IPS-11a (cell line): ENCODE results near the gene NUMA1.

Experiments used
- H3K4me3 ChIP-seq: one replicate; pipeline ENCODE4 v1.5.1; 2013; ENCODE audit warnings: low read depth, low read length, control low read depth

NUMA1 gene

GRCh38 chr11:72024069-72024754 is 56.1 kb downstream of the NUMA1 start:
- no peak overlapping the region for H3K4me3 ChIP-seq

- H3K4me3 ChIP-seq: no peak overlapping the region
Measured at GRCh38 chr11:72023335-72023734, 57.0 kb downstream of the NUMA1 start.

GRCh38 chr11:72018171-72018570 is 62.2 kb downstream of the NUMA1 start:
- no peak overlapping the region for H3K4me3 ChIP-seq

- no peak overlapping the region for H3K4me3 ChIP-seq
Measured at GRCh38 chr11:72015511-72016061, 64.8 kb downstream of the NUMA1 start.

GRCh38 chr11:72014761-72015320 is 65.5 kb downstream of the NUMA1 start:
- H3K4me3 ChIP-seq: no peak overlapping the region

- H3K4me3 ChIP-seq: no peak overlapping the region
Measured at GRCh38 chr11:72013765-72014711, 66.3 kb downstream of the NUMA1 start.

- no peak overlapping the region for H3K4me3 ChIP-seq
Measured at GRCh38 chr11:72012897-72013721, 67.2 kb downstream of the NUMA1 start.

GRCh38 chr11:72012091-72012630 is 68.2 kb downstream of the NUMA1 start:
- no peak overlapping the region for H3K4me3 ChIP-seq

- H3K4me3 ChIP-seq: no peak overlapping the region
Measured at GRCh38 chr11:72010529-72011233, 69.7 kb downstream of the NUMA1 start.

- H3K4me3 ChIP-seq: no peak overlapping the region
Measured at GRCh38 chr11:72009156-72009555, 71.2 kb downstream of the NUMA1 start.

- H3K4me3 ChIP-seq: no peak overlapping the region
Measured at GRCh38 chr11:72008728-72009127, 71.6 kb downstream of the NUMA1 start.

- no peak overlapping the region for H3K4me3 ChIP-seq
Measured at GRCh38 chr11:72007587-72007986, 72.8 kb downstream of the NUMA1 start.

- no peak overlapping the region for H3K4me3 ChIP-seq
Measured at GRCh38 chr11:72007089-72007476, 73.3 kb downstream of the NUMA1 start.

- H3K4me3 ChIP-seq: no peak overlapping the region
Measured at GRCh38 chr11:72006309-72007088, 73.8 kb downstream of the NUMA1 start.

- no peak overlapping the region for H3K4me3 ChIP-seq
Measured at GRCh38 chr11:72005347-72006260, 74.7 kb downstream of the NUMA1 start.

- H3K4me3 ChIP-seq: no peak overlapping the region
Measured at GRCh38 chr11:72004515-72005346, 75.6 kb downstream of the NUMA1 start.

GRCh38 chr11:72003776-72004171 is 76.6 kb downstream of the NUMA1 start:
- H3K4me3 ChIP-seq: no peak overlapping the region
